Keratinocyte (primary cell): ENCODE measurements around the gene RFFL. TPM values are rescaled to one million over a fixed set of nuclear protein-coding genes. Genes with fewer than 3 reads are reported as not detected.

Experiments used
- DNase-seq: peaks from one replicate; pipeline ENCODE4 v3.0.0-alpha.2; 2011; ENCODE audit warnings: low read depth, missing footprints, low spot score
- FAIRE-seq: peaks from 2 replicates; lab custom pipeline; 2011; peaks lifted over from hg19 to GRCh38; lab: Jason Lieb, UNC
- H2AFZ ChIP-seq: 2 replicates; pipeline ENCODE4 v1.6.0; 2012; ENCODE audit warnings: low read length, control low read depth, inconsistent platforms; ENCODE audit not compliant: control insufficient read depth
- H3K27ac ChIP-seq: 2 replicates; pipeline ENCODE4 v1.5.1; 2011; ENCODE audit warnings: low read length; ENCODE audit not compliant: control insufficient read depth, insufficient read depth
- H3K27me3 ChIP-seq: 3 replicates; pipeline ENCODE4 v1.6.0; 2011; ENCODE audit warnings: low read length; ENCODE audit not compliant: control insufficient read depth, insufficient read depth; ENCODE audit errors: extremely low read depth
- H3K36me3 ChIP-seq, 2 experiments: 2 replicates in 1 of 2; 3 replicates in 1 of 2; pipeline ENCODE4 v1.5.1; 2011; ENCODE audit warnings: low read length in 2 of 2, mild to moderate bottlenecking in 1 of 2; ENCODE audit not compliant: control insufficient read depth in 2 of 2, insufficient read depth in 2 of 2; ENCODE audit errors: extremely low read depth in 1 of 2
- H3K4me1 ChIP-seq: 3 replicates; pipeline ENCODE4 v1.5.1; 2011; ENCODE audit warnings: low read length; ENCODE audit not compliant: control insufficient read depth, insufficient read depth; ENCODE audit errors: extremely low read depth
- H3K4me2 ChIP-seq: 3 replicates; pipeline ENCODE4 v1.6.0; 2011; ENCODE audit warnings: low read depth, low read length; ENCODE audit not compliant: control insufficient read depth, insufficient read depth; ENCODE audit errors: extremely low read depth
- H3K4me3 ChIP-seq, 3 experiments: fragments of 200-600 bp in 1 of 3; sonication (generic) in 1 of 3; 2 replicates in 2 of 3; 3 replicates in 1 of 3; pipeline ENCODE4 v1.5.1; 2011 to 2016; ENCODE audit warnings: low read length in 3 of 3, mild to moderate bottlenecking in 3 of 3, control low read depth in 2 of 3, inconsistent platforms in 1 of 3, low read depth in 1 of 3, mixed read lengths in 1 of 3, mixed run types in 1 of 3, moderate library complexity in 1 of 3; ENCODE audit not compliant: control insufficient read depth in 2 of 3, insufficient read depth in 2 of 3; ENCODE audit errors: extremely low read depth in 1 of 3
- H3K79me2 ChIP-seq: 2 replicates; pipeline ENCODE4 v1.6.0; 2012; ENCODE audit warnings: low read length; ENCODE audit not compliant: control insufficient read depth, insufficient read depth
- H3K9ac ChIP-seq: 3 replicates; pipeline ENCODE4 v1.6.0; 2011; ENCODE audit warnings: low read length; ENCODE audit not compliant: control insufficient read depth, insufficient read depth; ENCODE audit errors: extremely low read depth
- H3K9me1 ChIP-seq: 3 replicates; pipeline ENCODE4 v1.6.0; 2011; ENCODE audit warnings: low read length; ENCODE audit not compliant: control insufficient read depth, insufficient read depth; ENCODE audit errors: extremely low read depth
- H3K9me3 ChIP-seq: 2 replicates; pipeline ENCODE4 v1.5.1; 2012; ENCODE audit warnings: low read depth, low read length; ENCODE audit not compliant: control insufficient read depth
- H4K20me1 ChIP-seq: 3 replicates; pipeline ENCODE4 v1.6.0; 2011; ENCODE audit warnings: low read length; ENCODE audit not compliant: control insufficient read depth, insufficient read depth; ENCODE audit errors: extremely low read depth
- EZH2 ChIP-seq: IDR thresholded peaks from one replicate; pipeline ENCODE4 v1.6.1; 2012; ENCODE audit warnings: inconsistent platforms, mild to moderate bottlenecking, low read length, moderate library complexity
- dilution Hi-C: fragments of 300-500 bp; cut with MboI; formaldehyde crosslinking; loops from one replicate; pipeline ENCODE4 v1.7.0; 2020; ENCODE audit warnings: low sequenced_read_pairs; ENCODE audit not compliant: extremely low pct_ligation_motif_present
- polyA plus RNA-seq, 5 experiments: library from polyadenylated mRNA; depleted of rRNA in 3 of 5; stranded (reverse) in 3 of 5; stranded (forward) in 1 of 5; unstranded in 1 of 5; fragments of >200 nt; gene quantifications; 1 replicate in 1 of 5; 2 replicates in 3 of 5; 3 replicates in 1 of 5; pipeline versions ENCODE4 v1.2.1 to v1.2.3, GENCODE V29; 2011 to 2012; ENCODE audit warnings: missing spikeins in 2 of 5, low read depth in 1 of 5, low replicate concordance in 1 of 5
- TF ChIP-seq, protein P1 (sequence below), 3 experiments: IDR thresholded peaks in 1 of 3; conservative IDR thresholded peaks in 1 of 3; optimal IDR thresholded peaks in 1 of 3; 2 replicates in 2 of 3; 3 replicates in 1 of 3; pipeline versions ENCODE3 to v1.5.1; 2011; ENCODE audit warnings: low read length in 3 of 3, mild to moderate bottlenecking in 3 of 3, moderate library complexity in 2 of 3, control low read depth in 1 of 3, inconsistent platforms in 1 of 3; ENCODE audit not compliant: insufficient read depth in 2 of 3; ENCODE audit errors: extremely low read depth in 1 of 3

RFFL gene
- polyA plus RNA-seq, 1 donor (not counting 4 experiments of a cell fraction or from before 2014, with no cell fraction given): 13.5 TPM

DNA sequence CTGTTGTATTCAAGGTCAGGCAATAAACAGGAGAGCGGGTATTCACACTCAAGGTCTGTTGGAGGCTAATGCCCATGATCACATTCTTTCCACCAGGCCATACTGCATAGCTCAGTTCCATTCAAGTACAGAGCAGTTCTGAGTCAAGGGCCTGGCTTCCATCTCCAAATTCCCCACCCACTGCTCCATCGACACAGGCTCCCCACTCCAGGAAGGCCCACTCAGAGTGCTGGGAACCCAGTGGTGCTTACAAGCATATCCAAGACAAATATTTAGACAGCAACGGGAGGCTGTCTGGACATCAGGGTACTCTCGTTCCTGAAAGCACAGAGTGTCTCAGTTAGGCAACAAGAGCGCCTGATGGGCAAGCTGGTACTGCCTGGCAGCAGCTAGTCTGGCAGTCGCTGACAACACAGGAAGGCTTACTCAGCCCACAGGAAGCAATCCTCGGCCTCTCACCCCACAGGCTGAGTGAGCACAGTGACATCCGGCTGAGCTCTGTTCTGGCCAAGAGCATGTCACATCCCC is 40.9 kb downstream of the RFFL start:
- Histone ChIP-seq H3K36me3 (peaks cover 15 to 22% of the 10 kb centered on the region in 2 experiments), H3K4me3 (no peak overlapping the region), H3K9me3 (no peaks in the 10 kb centered on the region), H4K20me1 (no peaks in the 10 kb centered on the region), H3K79me2 (peaks cover 2% of the 10 kb centered on the region), H3K9me1 (peaks cover 2% of the 10 kb centered on the region), H3K4me2 (peak overlapping the region; percentile 33), H3K4me1 (peaks cover 43% of the 10 kb centered on the region), H3K9ac (peak overlapping the region; percentile 30), H3K27me3 (no peaks in the 10 kb centered on the region), H3K27ac (peak overlapping the region; percentile 75), H2AFZ (peak overlapping the region; percentile 39)
- dilution Hi-C loops: no loop called here
- FAIRE-seq (peak; percentile 92), DNase-seq (peak; percentile 44)
- TF ChIP-seq EZH2: no peak
- TF ChIP-seq, protein P1, sequence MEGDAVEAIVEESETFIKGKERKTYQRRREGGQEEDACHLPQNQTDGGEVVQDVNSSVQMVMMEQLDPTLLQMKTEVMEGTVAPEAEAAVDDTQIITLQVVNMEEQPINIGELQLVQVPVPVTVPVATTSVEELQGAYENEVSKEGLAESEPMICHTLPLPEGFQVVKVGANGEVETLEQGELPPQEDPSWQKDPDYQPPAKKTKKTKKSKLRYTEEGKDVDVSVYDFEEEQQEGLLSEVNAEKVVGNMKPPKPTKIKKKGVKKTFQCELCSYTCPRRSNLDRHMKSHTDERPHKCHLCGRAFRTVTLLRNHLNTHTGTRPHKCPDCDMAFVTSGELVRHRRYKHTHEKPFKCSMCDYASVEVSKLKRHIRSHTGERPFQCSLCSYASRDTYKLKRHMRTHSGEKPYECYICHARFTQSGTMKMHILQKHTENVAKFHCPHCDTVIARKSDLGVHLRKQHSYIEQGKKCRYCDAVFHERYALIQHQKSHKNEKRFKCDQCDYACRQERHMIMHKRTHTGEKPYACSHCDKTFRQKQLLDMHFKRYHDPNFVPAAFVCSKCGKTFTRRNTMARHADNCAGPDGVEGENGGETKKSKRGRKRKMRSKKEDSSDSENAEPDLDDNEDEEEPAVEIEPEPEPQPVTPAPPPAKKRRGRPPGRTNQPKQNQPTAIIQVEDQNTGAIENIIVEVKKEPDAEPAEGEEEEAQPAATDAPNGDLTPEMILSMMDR (optimal IDR thresholded peaks at IDR 0.05 in 1 of 3, IDR thresholded peaks at IDR 0.05 in 1 of 3, conservative IDR thresholded peaks at IDR 0.05 in 1 of 3; ENCODE audit: extremely low read depth in 1 of 3, insufficient read depth in 2 of 3, low read length in 3 of 3): peak in 2 of 3 experiments; percentile 8 to 9

DNA sequence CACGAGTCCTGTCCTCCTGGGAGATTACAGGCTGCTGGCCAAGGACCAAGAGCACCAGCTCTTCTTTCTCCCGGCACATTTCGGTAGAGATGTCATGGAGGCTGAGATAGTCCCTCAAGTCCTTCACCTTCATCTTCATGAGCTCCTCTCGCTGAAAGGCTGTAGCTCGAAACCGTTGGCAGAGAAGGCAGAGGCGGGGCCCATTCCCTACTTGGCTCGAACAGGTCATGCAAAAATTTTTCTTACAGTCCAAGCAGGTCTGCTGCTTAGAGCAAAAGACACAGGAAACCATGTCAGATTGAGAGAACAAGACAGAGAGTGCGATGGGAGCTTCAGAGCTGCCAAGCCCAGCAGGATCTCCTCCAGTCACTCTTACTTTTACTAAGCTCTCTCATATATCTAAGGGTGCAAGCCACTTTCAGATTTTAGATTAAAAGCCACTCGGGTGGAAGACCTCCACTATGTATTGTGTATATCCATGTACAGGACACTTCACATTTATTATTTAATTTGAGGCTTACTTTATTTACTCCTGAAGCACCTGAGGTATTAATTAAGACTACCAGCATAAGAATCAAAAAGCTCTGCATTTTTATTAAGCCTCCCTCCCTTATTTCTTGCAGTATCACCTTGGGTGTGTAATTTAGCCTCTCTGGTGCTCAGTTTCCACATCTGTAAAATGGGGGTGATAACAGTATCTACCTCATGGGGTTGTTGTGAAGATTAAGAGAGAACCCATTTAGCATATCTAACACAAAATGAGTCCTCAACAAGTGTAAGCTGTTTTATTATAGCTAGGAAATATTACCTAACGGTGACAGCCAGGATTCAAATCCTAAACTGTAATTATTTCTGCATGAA is 41.8 kb downstream of the RFFL start:
- H3K27me3 ChIP-seq: no peaks in the 10 kb centered on the region
- FAIRE-seq (no peak), DNase-seq (no peak)
- TF ChIP-seq, protein P1 (optimal IDR thresholded peaks at IDR 0.05 in 1 of 3, IDR thresholded peaks at IDR 0.05 in 1 of 3, conservative IDR thresholded peaks at IDR 0.05 in 1 of 3; ENCODE audit: extremely low read depth in 1 of 3, insufficient read depth in 2 of 3, low read length in 3 of 3): no peak
- TF ChIP-seq EZH2: no peak
- dilution Hi-C loops: no loop called here
- no peak overlapping the region for H3K9ac ChIP-seq
- H3K79me2 ChIP-seq: peaks cover 2% of the 10 kb centered on the region
- H3K36me3 ChIP-seq: peaks cover 17 to 26% of the 10 kb centered on the region in 2 experiments
- no peaks in the 10 kb centered on the region for H4K20me1 ChIP-seq
- no peaks in the 10 kb centered on the region for H3K9me3 ChIP-seq
- peaks cover 43% of the 10 kb centered on the region for H3K4me1 ChIP-seq
- peak overlapping the region; percentile 75 for H3K27ac ChIP-seq
- H3K9me1 ChIP-seq: peaks cover 2% of the 10 kb centered on the region
- H3K4me2 ChIP-seq: no peak overlapping the region
- H3K4me3 ChIP-seq: no peak overlapping the region
- no peak overlapping the region for H2AFZ ChIP-seq
